Skin epidermis (tissue), 12 donors: ENCODE data around the gene EGLN1.

Experiments
- H3K27ac ChIP-seq, 21 experiments: fragments of 200-600 bp; sonication (generic) in 11 of 21; one replicate each; pipeline ENCODE4 v1.5.0; 2020; ENCODE audit warnings: mild to moderate bottlenecking in 3 of 21, inconsistent platforms in 2 of 21, moderate library complexity in 2 of 21
- H3K4me3 ChIP-seq, 7 experiments: fragments of 200-600 bp; sonication (generic) in 2 of 7; one replicate each; pipeline ENCODE4 v1.5.0; 2020; ENCODE audit warnings: inconsistent platforms in 2 of 7, mild to moderate bottlenecking in 2 of 7, moderate library complexity in 1 of 7

Gene EGLN1

DNA sequence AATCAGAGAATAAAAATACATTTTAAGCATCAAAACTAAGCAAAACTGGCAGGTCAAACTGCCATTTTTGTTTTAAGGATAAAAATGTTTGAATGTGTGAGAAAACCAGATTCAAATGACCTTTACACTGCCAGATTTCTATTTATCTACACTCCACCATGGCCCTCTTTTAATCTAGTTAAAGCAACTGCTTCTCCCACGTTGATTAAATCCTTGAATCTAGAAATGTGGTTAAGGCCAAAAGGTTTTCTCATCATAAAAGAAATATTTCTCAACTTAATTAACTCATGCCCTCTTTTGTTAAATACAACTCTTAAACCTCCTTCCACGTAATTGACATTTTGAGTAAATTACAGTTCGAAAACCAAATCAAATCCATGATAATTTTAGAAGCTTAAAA, 15.0 kb downstream of the EGLN1 start:
- H3K27ac ChIP-seq, result no peak overlapping the region
- no peak overlapping the region for H3K4me3 ChIP-seq

- H3K4me3 ChIP-seq, result no peak overlapping the region
- no peak overlapping the region for H3K27ac ChIP-seq
These were observed 17.8 kb downstream of the EGLN1 start for GRCh38 chr1:231404318-231404717.

DNA sequence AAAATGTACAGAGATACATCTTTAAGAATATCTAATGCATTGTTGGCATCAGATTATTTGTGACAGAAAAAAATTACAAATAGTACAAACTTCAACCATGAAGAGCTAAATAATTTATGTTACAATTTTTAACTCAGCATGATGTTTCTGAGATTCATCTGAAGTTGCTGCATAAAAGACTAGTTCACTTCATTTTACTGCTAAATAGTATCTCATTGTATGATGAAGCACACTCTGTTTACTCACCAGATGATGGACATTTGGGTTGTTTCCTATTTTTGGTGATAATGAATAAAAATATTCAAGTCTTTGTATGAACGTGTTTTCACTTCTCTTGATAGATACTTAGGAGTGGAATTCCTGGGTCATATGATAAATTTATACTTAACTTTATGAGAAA, 20.6 kb downstream of the EGLN1 start:
- Histone ChIP-seq H3K4me3 (no peak overlapping the region), H3K27ac (no peak overlapping the region)

- no peak overlapping the region for H3K27ac ChIP-seq
These were observed 24.0 kb downstream of the EGLN1 start for GRCh38 chr1:231397886-231398671.

DNA sequence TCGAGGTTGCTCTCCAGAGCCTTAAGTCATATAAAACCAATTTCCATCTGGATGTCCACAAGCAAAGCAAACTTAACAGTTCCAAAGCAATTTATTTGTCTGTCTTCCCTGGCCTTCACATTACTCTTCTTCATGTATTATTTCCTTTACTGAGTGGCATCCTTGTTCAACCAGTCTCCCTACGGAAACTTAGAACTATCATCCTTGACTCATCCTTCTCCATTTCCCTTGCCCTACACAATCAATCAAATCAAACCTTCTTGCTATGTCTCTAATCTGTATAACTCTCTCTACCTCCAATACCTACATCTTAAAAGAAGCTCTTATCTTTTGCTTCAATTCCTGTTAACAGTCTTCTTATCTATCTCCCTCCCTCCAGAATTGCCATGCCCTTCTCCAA, 25.4 kb downstream of the EGLN1 start:
- H3K27ac ChIP-seq, result peak overlapping the region in 5 of 21 experiments; percentile 25 to 75 (median 56)
- no peak overlapping the region for H3K4me3 ChIP-seq

More at GRCh38 chr1:231397886-231398671, 24.0 kb downstream of the EGLN1 start:
- H3K4me3 ChIP-seq, result no peak overlapping the region

DNA sequence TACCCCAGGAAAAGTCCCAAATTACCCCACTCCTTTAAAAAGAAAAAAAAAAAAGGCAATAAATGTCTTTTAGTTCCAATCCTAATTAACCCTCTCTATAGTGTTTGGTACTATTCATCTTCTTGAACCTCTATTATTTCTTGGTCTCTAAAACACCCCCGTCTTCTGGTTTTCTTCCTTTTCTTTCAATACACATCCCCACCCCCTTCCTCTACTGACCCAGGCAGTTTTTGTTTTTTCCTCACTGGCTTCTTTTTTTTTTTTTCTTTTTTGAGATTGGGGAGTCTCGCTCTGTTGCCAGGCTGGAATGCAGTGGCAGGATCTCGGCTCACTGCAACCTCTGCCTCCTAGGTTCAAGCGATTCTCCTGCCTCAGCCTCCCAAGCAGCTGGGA, 26.1 kb downstream of the EGLN1 start:
- H3K4me3 ChIP-seq, result no peak overlapping the region
- H3K27ac ChIP-seq, result peak overlapping the region in 9 of 21 experiments; percentile 11 to 75 (median 54)

GRCh38 chr1:231395076-231395997, 26.8 kb downstream of the EGLN1 start:
- no peak overlapping the region for H3K4me3 ChIP-seq

DNA sequence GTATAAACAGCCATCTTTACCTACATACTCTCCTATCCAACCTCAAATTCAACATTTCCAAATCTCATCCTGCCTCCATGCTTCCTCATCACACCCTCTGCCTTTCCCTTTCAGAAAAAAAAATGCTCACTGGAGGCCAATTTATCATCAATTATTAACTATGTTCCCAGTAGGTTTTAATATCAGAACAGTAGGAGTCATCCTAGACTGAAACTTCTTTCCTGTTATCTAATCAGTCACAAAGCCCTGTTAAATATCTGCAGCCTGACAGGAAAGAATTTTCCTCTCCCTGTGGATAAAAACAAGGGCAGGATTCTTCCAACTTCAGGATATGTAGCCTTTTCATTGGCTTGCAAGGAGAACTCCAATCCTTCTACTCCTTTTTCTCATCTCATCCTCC, 28.4 kb downstream of the EGLN1 start:
- no peak overlapping the region for H3K4me3 ChIP-seq
- peak overlapping the region in 1 of 21 experiments; percentile 52 for H3K27ac ChIP-seq

More at GRCh38 chr1:231395076-231395997, 26.8 kb downstream of the EGLN1 start:
- peak overlapping the region in 15 of 21 experiments; percentile 11 to 75 (median 53) for H3K27ac ChIP-seq

- H3K27ac ChIP-seq, result no peak overlapping the region
These were observed 29.5 kb downstream of the EGLN1 start for GRCh38 chr1:231392389-231393131.

GRCh38 chr1:231390071-231390470, 32.0 kb downstream of the EGLN1 start:
- Histone ChIP-seq H3K27ac (no peak overlapping the region), H3K4me3 (no peak overlapping the region)

More at GRCh38 chr1:231392389-231393131, 29.5 kb downstream of the EGLN1 start:
- H3K4me3 ChIP-seq, result no peak overlapping the region

DNA sequence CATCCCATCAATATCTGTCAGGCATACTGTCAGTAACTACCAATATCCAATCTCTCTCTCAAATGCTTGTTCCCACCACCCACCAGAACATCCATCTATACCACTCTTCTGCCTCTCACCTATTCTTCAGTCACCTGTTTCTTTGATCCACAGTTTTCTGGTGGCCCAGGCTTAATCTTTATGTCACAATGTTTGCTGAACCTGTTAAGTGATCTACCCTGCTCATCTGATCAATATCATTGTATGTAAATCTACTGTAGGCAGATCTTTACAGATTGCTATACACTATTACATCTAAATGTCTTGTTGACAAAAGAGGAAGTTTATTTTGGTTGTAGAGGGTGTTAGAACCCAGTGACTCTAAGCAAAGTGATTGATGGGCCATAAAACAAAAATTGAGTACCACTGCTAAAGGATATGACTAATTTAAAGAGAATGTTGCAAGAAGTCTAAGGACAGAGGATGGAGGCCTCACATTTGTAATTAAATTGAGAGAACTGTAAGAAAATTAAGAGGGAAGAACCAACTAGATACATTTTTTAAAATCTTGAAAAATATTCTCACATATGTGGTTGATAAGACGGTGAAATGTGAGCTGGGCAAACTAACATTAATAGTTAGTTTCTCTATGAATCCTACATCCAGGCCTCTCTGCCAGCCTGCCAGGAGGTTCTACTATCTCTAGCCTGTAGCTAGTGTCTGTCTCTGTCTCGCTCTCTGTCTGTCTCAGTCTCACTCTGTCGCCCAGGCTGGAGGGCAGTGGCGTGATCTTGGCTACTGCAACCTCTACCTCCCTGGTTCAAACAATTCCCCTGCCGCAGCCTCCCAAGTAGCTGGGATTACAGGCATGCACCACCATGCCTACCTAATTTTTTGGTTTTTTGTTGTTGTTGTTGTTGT, 34.1 kb downstream of the EGLN1 start:
- Histone ChIP-seq H3K4me3 (no peak overlapping the region), H3K27ac (peak overlapping the region in 1 of 21 experiments; percentile 12)

DNA sequence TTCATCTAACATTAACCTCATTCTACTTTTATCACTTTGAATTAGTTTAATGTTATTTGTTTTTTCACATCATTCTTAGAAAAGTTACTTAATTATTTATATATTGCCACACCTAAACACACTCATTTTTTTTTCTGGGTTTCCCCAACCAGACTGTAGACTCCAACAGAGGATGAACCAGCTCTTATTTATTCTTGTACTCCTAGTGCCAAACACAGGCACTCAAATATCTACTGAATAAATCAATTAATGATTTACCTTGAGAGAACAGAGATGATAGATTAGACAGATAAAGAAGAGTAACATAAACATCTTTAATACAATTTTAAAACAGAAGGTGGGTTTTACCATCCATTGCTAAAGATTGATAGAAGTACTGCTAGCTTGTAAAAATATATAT, 35.6 kb downstream of the EGLN1 start:
- Histone ChIP-seq H3K27ac (no peak overlapping the region), H3K4me3 (no peak overlapping the region)

DNA sequence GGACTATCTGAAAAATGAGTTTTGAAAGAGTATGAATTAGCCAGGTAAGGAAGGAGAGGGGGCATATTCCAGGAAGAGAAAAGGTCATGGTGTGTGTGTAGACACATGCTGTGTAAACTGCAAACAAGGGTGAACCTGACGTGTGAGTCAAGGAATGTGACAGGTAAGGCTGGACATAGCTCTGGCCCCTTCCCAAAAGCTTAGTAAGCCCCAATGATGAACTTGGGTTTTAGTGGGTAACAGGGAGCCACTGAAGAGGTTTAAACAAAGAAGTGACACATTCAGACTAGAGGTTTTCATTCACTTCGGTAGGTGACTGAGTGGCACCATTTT, 36.7 kb downstream of the EGLN1 start:
- Histone ChIP-seq H3K4me3 (no peak overlapping the region), H3K27ac (peak overlapping the region in 1 of 21 experiments; percentile 11)

DNA sequence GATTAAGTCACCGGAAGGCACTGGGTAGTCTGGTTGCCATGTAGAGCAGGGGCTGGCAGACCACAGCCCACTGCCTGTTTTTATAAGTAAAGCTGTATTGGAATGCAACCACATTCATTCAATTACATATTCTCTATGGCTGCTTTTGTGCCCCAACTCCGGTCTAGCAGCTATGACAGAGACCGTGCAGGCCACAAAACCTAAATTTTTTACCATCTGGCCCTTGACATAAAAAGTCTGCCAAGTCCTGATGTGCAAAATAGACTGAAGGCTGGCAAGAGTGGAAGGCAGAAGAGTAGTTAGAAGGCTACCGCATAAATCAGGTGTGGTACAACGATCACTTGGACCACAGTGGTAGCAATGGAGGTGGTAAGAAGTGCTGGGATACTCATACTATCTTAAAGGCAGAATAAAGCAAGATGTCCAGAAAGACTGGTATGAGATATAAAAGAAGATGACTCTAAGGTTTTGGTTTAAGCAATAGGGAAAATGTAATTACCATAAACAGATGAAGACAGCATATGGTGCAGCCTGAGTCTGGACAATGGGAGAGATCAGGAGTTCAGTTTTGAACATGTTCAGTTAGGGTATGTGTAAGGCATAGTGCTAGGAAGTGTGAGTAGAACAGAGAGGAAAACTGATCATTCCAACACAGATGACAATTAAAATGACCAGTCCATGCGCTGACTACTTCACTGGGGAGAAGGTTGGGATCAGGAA, 37.2 kb downstream of the EGLN1 start:
- Histone ChIP-seq H3K4me3 (no peak overlapping the region), H3K27ac (peak overlapping the region in 2 of 21 experiments; percentile 11 to 53)

DNA sequence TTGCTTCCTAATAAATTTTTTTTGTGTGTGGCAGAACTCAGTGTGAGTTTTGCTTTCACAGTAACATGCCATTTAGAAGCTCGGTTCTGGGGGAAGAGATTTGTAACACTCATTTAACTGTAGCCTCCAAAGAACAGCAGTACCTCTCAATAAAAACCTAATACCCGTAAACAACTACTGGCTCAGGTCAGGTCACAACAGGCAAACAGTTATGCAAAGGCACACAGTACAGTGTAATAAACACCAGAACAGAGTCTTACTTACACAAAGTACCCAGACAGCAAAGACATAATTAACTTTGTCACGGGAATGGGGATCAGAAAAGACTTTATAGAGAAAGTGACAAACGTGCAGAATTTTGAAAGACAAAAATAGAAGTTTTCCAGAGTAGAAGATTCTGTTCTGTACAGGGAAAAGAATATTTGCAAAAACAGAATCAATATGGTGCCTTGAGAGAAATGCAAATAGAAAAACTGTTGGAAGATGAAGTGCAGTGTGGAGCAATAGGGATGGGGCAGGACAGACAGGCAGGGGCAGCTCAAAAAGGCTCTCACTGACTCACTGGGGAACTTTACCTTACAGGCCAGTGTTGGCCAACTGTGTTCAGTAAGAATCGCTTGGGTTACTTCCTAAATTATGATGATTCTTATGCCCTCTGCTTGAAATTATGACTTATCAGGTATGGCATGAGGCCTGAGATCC, 38.8 kb downstream of the EGLN1 start:
- Histone ChIP-seq H3K27ac (peak overlapping the region in 5 of 21 experiments; percentile 0 to 65 (median 26)), H3K4me3 (no peak overlapping the region)

DNA sequence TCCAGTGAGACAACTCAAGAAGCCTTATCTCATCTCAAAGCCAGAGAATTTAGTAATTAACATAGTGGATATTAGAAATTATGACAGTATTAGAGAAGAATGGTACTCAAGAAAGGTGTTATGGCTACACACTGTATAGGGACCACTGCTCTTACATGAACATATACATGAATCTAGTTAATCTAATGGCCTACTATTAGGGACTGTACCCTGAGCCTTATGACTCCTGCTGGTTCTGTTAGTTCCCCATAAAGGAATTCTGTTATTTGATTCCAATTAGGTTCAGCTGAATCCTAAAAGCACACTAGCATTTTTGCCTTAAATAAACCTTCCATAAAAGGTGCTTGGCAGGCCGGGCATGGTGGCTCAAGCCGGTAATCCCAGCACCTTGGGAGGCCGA, 39.7 kb downstream of the EGLN1 start:
- H3K27ac ChIP-seq, result peak overlapping the region in 3 of 21 experiments; percentile 17 to 65 (median 44)
- no peak overlapping the region for H3K4me3 ChIP-seq

GRCh38 chr1:231381729-231382128, 40.4 kb downstream of the EGLN1 start:
- Histone ChIP-seq H3K4me3 (no peak overlapping the region), H3K27ac (peak overlapping the region in 2 of 21 experiments; percentile 12 to 44)
